Activated naive CD4-positive, alpha-beta T cell treated with anti-CD3 and anti-CD28 coated beads, Interleukin-2, amount 50 U/mL, for 72 hours (primary cell): ENCODE results near the gene RSPH9. TPM values are rescaled to one million over a fixed set of nuclear protein-coding genes. Genes with fewer than 3 reads are reported as not detected.

ENCODE experiments used
- ATAC-seq, 2 donors: fragments of 150-1000 bp; cut with Tn5 transposase; 2 replicates each; pipeline ENCODE4 v1.10.0; 2021; ENCODE audit warnings: mild to moderate bottlenecking in 2 of 2, moderate library complexity in 2 of 2
- DNase-seq, 2 donors: peaks; one replicate each; pipeline ENCODE4 v3.0.0; 2021 to 2022; ENCODE audit warnings: low spot score in 2 of 2
- H3K27ac Mint-ChIP-seq, 2 donors: one replicate each; pipeline ENCODE4 v1.8.0; 2022; ENCODE audit warnings: mild to moderate bottlenecking in 2 of 2, mixed read lengths in 2 of 2
- H3K36me3 Mint-ChIP-seq, 2 donors: one replicate each; pipeline ENCODE4 v1.8.0; 2022; ENCODE audit warnings: mixed read lengths in 2 of 2
- H3K9me3 Mint-ChIP-seq, 2 donors: one replicate each; pipeline ENCODE4 v1.8.0; 2022; ENCODE audit warnings: mixed read lengths in 2 of 2
- total RNA-seq, 2 donors: library from RNA; stranded (reverse); gene quantifications; one replicate each; pipeline ENCODE4 v1.2.3, GENCODE V29; 2022

RSPH9 gene
- total RNA-seq, 2 donors from 2014 or later = 0.09 to 0.21 TPM

DNA sequence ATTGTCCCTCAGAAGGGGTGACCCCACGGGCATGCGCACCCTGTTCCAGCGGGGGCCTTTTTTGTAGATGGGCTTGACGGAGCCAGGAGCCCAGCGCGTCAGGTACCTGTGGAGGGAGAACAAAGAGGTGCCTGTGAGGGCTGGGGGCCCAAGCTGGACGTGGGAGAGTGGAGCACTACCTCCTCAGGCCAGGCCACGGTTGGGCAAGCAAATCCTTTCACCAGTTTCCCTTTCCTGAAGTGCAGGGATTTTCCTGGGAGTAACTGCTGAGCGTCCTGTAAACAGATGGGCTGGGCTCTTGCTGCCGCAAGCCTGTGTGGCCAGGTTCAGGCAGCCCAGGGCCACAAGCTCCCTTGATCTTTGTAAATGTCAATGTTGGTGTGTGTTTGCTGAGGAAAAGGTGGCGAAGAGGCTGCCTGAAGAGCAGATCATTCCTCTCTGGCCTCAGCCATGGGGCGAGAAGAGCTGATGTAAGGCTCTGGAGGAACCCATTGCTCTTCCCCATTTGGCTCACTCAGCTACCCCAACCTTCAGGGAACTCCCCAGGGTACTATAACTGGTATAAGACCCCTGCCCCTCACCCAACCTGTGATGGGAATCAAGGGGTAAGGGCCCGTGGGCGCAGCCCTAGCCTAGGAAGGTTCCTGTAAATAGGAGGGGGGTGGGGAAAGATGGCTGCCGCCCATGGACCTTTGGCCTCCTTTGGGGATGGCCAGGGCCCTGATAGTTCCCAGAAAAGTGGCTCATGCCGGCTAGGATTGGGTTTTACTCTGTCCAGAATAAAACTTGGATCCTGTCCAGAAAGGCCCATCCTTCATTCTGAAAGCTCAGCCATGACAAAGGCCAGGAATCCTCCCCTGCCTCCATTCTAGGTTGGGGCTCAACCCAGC is 27.2 kb downstream of the RSPH9 start:
- DNase-seq (no peak), ATAC-seq (no peak)
- H3K9me3 Mint-ChIP-seq = no peaks in the 10 kb centered on the region
- no peaks in the 10 kb centered on the region for H3K36me3 Mint-ChIP-seq
- H3K27ac Mint-ChIP-seq = peak overlapping the region in 1 of 2 donors; percentile 42

DNA sequence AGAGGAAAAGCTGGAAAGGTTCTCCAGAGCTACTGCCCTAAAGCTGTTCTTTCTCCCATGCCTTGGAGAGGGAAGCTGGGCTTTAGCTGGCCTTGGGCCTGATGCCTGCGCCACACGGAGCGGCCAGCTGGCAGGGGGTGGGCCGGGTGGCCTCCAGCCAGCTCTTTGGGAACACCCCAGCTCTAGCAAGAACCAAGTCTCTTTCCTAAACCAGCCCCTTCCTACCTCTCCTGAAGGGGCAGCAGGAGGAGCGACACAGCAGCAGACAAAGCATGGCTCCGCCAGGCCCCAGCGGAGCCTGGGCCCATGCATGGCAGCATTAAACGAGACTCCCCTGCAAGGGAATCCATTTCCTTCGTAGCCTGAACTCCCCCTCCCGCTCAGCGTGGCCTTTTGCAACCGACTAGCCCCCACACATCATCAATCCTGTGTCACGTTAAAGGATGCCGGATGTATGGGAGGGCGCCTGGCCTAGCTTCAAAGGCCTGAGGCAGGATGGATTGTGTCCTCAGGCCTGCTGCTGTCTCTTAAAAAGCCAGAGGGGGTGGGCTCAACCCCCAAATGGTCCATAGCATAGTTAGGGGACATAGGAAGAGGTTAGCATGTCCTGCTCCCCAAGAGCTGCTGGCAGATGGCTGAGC is 28.7 kb downstream of the RSPH9 start:
- Mint-ChIP-seq H3K27ac (no peak overlapping the region), H3K9me3 (no peaks in the 10 kb centered on the region), H3K36me3 (no peaks in the 10 kb centered on the region)
- no peak for DNase-seq
- ATAC-seq = no peak

DNA sequence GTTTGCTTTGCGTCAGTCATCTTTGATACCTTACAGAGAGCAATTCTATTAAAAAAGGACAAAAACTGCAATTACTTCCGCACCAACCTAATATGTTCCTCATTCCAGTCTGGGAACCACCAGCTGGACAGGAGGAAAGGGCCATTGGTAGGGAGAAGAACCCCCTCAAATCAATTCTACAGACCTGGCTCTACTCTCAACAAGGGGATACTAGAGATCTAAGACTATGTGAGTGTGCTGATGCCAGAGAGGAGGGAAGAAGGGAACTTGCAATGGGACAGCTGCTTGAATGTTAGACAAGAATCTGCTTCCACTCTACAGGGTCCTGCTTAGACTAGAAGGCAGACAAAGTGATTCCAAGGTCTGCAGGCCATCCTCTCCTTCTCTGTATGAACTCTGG is 29.5 kb downstream of the RSPH9 start:
- DNase-seq = no peak
- Mint-ChIP-seq H3K36me3 (no peaks in the 10 kb centered on the region), H3K9me3 (no peaks in the 10 kb centered on the region), H3K27ac (peak overlapping the region in 1 of 2 donors; percentile 81)
- no peak for ATAC-seq

DNA sequence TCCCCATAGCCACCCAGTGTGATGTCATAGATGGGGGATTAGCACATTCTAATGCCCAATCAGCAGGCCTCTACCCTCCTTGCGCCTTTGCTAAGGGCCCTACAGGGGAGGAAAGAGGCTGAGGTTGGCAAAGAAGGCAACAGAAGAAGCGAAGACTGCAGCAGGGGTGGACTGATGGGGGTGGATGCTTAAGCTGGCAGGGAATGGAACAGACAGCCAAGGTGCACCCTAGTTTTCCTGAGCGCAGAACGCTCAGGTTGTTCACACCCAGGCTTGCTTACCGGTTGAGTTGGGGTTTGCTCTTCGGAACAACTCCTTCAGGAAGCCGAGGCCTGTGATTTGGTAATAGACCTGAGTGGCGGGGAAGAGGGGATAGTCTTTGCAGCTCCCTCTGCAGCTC is 30.1 kb downstream of the RSPH9 start:
- Mint-ChIP-seq H3K9me3 (no peaks in the 10 kb centered on the region), H3K27ac (peak overlapping the region; percentile 55 to 81), H3K36me3 (no peaks in the 10 kb centered on the region)
- ATAC-seq (no peak), DNase-seq (no peak)

DNA sequence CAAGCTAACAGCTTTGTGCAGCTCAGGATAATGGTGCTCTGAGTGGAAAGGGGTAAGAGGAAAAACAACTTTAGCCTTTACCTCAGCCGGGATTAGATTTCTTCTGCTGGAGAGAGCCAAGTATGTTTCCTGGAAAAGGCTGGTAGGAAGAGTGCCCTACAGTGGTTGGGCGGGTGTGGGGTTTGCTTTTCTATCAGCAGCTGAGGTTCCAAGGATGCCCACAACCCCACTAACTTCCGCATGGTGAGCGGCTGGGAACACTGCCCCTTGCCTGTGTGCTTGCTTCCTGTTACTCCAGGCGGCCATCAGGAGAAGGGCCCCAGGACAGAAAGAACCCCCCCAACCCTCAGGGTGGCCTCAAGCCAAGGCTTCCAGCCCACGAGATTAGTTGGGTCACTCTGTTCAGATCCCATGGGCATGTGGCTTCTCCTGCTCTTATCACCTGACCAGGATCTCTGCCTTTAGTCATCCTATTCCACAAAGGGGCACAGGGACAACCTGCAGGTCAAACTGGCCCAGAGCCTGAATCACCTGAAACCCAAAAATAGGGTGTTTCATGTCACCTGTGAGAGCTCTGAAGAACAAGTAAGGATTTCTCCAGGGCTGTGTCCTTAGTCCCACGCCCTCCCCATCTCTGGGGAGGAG is 32.2 kb downstream of the RSPH9 start:
- no peak for ATAC-seq
- no peaks in the 10 kb centered on the region for H3K36me3 Mint-ChIP-seq
- DNase-seq = no peak
- H3K27ac Mint-ChIP-seq = no peak overlapping the region
- H3K9me3 Mint-ChIP-seq = no peaks in the 10 kb centered on the region

DNA sequence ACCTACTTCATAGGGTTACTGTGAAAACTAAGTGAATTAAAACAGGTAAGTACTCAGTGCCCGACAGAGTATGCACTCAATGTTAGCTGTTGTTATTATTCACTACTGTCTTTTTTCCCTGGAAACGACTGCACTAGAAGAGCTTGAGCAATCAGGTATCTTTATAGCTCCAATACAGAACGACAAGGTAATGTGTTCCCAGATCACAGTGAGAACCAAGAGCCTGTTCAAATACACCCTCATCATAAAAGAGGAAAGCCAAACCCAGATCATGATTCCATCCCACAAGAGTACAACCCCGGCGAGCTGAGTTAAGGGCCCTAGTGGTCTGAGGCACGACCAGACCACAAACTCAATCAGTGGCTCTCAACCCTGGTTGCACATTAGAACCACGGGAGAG is 32.9 kb downstream of the RSPH9 start:
- DNase-seq (no peak), ATAC-seq (no peak)
- no peaks in the 10 kb centered on the region for H3K9me3 Mint-ChIP-seq
- peak overlapping the region in 1 of 2 donors; percentile 30 for H3K27ac Mint-ChIP-seq
- H3K36me3 Mint-ChIP-seq = no peaks in the 10 kb centered on the region

DNA sequence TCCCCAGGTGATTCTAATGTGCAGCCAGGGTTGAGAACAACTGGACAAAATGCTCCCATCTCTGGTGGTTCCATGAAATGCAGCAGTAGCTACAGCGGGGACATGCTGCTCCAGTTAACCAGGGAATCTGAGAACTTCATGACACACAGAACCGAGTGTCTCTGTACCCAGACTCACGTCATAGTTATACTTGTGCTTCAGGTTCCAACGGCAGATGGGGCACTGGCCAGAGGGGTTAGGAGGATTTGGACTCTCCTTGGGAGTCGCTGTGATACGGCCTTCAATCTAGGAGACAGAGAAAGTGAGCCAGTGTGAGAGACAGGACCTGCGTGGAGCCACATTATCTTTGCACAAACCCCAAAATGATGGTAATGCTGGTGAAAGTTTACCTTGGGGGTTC is 33.5 kb downstream of the RSPH9 start:
- DNase-seq = no peak
- Mint-ChIP-seq H3K27ac (peak overlapping the region in 1 of 2 donors; percentile 85), H3K9me3 (no peaks in the 10 kb centered on the region), H3K36me3 (no peaks in the 10 kb centered on the region)
- no peak for ATAC-seq

DNA sequence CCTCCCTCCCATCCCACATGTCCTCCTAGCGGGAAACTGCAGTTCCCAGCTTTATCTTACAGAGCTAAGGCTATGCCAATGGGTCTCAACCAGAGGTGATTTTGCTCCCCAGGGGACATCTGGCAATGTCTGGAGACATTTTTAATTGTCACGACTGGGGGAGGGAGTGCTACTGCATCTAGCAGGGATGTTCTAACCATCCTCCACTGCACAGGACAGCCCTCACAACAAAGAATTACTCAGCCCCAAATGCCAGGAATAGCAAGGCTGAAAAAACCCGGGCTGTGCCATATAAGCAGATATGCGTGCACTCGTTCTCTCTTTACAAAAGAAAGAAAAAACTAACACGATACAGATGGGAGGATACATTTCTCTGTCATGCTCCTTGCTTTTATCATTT is 34.2 kb downstream of the RSPH9 start:
- Mint-ChIP-seq H3K9me3 (no peaks in the 10 kb centered on the region), H3K27ac (no peak overlapping the region), H3K36me3 (no peaks in the 10 kb centered on the region)
- no peak for DNase-seq
- no peak for ATAC-seq

DNA sequence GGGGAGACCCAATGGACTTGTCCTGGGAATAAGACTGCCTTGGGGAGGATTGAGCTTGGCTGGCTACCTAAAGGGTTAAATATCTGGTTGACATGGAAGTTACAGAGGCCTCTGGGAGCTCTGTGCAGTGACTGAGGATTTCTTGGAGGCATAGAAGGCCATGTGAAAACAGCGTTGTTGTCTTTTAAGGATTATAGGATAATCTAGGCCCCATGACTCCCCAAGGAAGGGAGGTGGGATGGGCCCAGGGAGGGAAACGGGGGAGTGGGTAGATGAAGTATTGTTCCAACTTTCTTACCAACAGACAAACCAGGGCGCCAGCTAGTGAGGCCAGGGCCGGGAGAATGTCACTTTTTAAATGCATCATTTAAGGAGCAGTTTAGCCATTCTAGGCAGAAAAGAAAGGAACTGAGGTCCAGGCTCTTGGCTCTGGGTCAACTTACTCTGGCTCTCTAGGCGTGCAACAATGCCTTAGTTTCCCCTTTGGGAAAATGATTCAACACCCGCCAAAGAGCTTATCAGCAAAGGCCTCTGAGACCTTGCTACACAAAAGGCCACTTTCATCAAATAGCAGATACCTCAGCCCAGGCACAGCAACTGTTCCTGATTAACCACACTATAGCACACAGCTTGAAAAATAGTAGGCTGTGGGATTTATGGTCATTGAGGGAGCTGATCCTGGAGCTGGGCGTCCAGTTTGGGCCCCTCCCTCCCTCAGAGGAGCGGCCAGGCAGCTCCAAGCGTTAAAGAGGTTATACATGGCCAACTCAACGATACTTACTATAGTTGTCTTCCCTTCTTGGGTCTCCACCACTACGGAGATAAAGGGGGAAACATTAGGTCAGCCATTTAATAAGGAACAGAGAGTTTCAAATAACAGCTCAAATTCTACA is 35.7 kb downstream of the RSPH9 start:
- ATAC-seq = no peak
- Mint-ChIP-seq H3K36me3 (no peaks in the 10 kb centered on the region), H3K9me3 (no peaks in the 10 kb centered on the region), H3K27ac (peak overlapping the region in 1 of 2 donors; percentile 88)
- no peak for DNase-seq

DNA sequence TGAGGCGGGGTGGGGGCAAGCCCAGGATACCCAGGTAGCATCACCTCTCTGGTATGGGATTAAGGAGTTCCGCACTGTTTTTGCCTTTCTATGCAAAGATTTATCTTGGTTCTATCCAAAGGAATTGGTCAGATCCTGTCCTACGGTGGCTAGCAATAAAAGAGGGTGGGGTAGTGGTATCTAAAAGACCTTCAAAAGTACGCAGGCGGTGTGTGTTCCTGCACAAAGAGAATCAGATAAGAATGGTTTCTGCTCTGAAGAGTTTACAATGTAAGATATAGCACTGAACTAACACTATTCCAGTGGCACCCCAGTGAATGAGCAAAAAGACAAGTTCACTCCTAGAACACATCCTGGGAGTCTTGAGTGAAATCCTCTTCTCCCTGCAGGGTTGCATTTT is 36.5 kb downstream of the RSPH9 start:
- Mint-ChIP-seq H3K27ac (peak overlapping the region in 1 of 2 donors; percentile 47), H3K36me3 (peaks cover 1 to 3% of the 10 kb centered on the region in 2 donors)
- ATAC-seq = no peak

DNA sequence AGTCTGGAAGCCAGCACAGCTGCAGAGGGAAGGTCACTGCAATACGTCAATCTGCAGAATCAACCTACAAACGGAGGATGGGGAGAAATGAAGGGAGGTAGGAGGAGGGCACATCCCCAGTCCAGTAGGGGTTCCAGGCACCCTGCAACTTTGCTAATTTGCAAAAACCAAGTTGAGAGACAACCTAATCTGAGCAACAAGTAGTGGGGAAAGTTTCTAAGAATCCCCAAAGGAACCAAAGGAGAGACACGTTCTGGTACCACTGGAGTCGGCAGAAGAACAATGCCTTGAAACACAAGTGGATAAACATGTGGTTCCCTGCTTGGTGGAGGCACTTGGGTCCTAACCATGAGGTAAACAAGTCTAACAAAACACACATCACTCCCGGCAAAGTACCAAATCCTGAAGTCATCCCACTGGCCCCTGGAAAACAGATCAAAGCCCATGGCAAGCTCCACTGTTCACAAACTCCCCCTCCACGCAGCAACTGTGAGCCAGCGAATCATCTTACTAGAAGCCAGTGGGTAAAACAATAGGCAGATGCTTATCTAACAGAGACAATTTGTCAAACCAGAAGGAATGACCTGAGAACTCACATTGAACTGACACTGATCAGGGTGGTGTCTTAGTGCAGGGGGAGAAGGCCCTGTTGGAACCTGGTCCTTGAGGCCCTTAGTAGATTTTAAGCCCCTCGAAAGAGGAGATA is 38.0 kb downstream of the RSPH9 start:
- no peak for ATAC-seq
- Mint-ChIP-seq H3K27ac (peak overlapping the region in 1 of 2 donors; percentile 41), H3K36me3 (peaks cover 13 to 17% of the 10 kb centered on the region in 2 donors)

More for the DNA sequence above, 36.5 kb downstream of the RSPH9 start:
- H3K9me3 Mint-ChIP-seq = no peaks in the 10 kb centered on the region
- no peak for DNase-seq

DNA sequence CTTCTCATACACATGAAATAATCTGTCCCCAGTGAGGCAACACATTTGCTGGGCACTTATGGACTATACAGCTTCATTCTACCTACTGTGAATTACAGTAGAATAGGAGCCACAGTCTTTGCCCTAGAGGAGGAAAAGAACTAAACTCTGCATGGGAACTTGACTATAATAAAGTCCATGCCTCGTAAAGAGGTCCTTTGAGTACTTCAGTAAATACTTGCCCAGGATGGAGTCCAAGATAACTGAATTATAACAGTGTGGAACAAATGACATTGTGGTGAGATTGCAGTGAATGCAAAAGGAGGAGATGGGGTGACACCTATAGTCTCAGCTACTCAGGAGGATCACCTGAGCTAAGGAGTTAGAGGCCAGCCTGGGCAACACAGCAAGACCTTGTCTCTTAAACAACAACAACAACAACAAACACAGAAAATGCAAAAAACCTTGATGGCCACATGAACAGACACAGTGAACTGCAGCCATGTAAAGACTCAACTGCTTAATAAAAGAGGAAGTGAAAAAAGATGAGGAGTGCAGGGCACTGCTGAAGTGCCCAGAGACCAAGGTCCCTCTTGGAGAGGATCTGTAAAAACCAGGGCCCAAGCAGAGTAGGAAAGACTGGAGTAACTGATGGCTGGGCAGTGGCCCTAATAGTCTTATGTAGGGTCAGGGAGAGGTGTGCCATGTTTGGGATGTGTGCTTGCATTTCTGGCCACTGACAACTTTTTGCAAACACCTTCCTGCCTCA is 39.0 kb downstream of the RSPH9 start:
- Mint-ChIP-seq H3K9me3 (no peaks in the 10 kb centered on the region), H3K27ac (peak overlapping the region in 1 of 2 donors; percentile 73), H3K36me3 (peaks cover 13 to 23% of the 10 kb centered on the region in 2 donors)
- DNase-seq (no peak), ATAC-seq (no peak)

More for the DNA sequence above, 38.0 kb downstream of the RSPH9 start:
- DNase-seq = no peak
- no peaks in the 10 kb centered on the region for H3K9me3 Mint-ChIP-seq

DNA sequence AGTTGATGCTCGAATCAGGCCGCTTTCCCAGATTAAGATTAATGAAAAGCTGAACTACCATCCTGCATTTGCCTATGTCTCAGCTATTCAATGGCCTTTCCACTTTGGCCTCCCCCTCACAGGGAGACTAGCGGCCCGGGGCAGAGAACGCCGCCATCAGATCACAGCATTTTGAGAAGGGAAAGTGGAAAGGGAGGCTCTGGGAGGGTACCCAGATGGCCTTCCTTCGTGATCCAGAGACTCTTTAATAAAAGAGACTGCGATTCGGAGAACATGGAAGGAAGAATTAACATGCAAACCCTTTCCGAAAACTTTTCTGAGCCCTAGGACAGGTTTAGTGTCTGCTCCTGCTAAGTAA is 42.2 kb downstream of the RSPH9 start:
- peak in 1 of 2 donors; percentile 2 for ATAC-seq
- Mint-ChIP-seq H3K27ac (peak overlapping the region; percentile 94 to 95), H3K9me3 (no peaks in the 10 kb centered on the region), H3K36me3 (peaks cover 13 to 23% of the 10 kb centered on the region in 2 donors)
- DNase-seq = no peak

DNA sequence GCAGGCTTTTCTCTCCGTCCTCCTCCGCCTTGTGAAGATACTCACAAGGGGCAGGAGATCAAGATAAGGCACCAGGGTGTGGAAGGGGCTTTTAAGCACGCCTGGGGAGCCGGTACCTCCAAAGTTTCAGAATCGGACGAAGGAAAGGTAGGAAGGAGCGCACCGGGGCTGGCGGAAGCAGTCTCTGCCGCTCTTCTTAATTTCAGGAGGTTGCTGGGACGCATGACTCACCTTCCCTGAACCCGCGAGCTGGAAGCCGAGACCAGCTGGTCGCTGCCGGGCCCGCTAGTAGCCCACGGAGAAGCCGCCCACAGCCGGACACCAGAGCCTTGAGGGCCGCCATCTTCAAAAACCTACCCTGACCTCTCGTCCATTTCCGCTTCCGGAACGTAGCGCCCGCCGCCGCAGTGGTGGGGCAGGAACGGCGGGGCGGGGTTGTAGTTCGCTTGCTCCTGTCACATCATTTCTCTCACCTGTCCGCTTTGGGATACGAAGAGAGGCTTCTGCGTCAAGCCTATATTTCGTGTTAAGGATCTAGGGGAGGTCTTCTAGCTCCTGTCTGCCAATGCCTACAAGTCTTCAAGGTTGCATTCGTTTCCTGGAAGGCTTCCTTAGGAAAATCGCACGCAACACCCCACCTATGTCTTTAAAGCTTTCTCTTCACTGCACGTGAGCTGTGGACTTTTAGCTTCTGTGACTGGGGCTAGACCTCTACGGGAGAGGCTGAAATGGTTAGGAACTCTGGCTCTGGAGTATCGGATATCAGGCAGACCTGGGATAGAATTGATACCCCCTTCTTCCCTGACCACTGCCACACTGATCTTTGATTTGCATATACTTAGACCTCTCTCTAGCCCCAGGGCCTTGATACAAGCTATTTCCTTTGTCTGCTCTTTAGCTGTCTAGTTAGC is 42.9 kb downstream of the RSPH9 start, which contains the start of gene MRPS18A:
Gene MRPS18A, minus strand, starts transcription at position 355 of the 911 bp plus-strand sequence. Its CDS starts 12 bp downstream, at position 343.
- Mint-ChIP-seq H3K27ac (peak within 1 kb of the TSS; percentile 94 to 95), H3K9me3 (no peaks in the 10 kb centered on the region), H3K36me3 (peaks cover 13 to 23% of the 10 kb centered on the region in 2 donors)
- peak; percentile 97 to 98 for ATAC-seq
- DNase-seq = peak; percentile 81 to 89
